WTC11 (cell line): Measurements from ENCODE around the gene PDE11A. TPM values are rescaled to one million over a fixed set of nuclear protein-coding genes. Genes with fewer than 3 reads are reported as not detected.

Source experiments
- ATAC-seq: fragments of 200-7000 bp; cut with Tn5 transposase; 2 replicates; pipeline ENCODE4 v1.10.0; 2021; ENCODE audit warnings: mild to moderate bottlenecking, moderate library complexity
- CTCF ChIA-PET: fragments of 300-600 bp; sonication (Branson Sonifier 250); formaldehyde crosslinking; loops from one replicate; lab custom pipeline; 2021; ENCODE audit warnings: antibody characterized with exemption; lab: Charles Lee
- POLR2A ChIA-PET: fragments of 350-600 bp; sonication (Branson Sonifier 250); formaldehyde crosslinking; loops from one replicate; lab custom pipeline; 2021; ENCODE audit warnings: antibody characterized with exemption; lab: Charles Lee
- DNase-seq: peaks from one replicate; pipeline ENCODE4 v3.0.0; 2021; ENCODE audit warnings: low spot score
- H3K27ac Mint-ChIP-seq: 2 replicates; pipeline ENCODE4 v1.8.0; 2021; ENCODE audit warnings: mixed read lengths
- H3K27me3 Mint-ChIP-seq: 2 replicates; pipeline ENCODE4 v1.8.0; 2021; ENCODE audit warnings: low read depth, mild to moderate bottlenecking, moderate library complexity, mixed read lengths
- H3K36me3 Mint-ChIP-seq: 2 replicates; pipeline ENCODE4 v1.8.0; 2021; ENCODE audit warnings: mixed read lengths
- H3K4me1 Mint-ChIP-seq: 2 replicates; pipeline ENCODE4 v1.8.0; 2022; ENCODE audit warnings: mixed read lengths
- H3K4me3 Mint-ChIP-seq: 2 replicates; pipeline ENCODE4 v1.8.0; 2021; ENCODE audit warnings: mild to moderate bottlenecking, moderate library complexity, mixed read lengths
- H3K9me3 Mint-ChIP-seq: 2 replicates; pipeline ENCODE4 v1.8.0; 2021; ENCODE audit warnings: mixed read lengths
- ARID4B ChIP-seq: sonication (generic); formaldehyde crosslinking; IDR thresholded peaks from 2 replicates; pipeline ENCODE4 v1.8.0; 2023; ENCODE audit warnings: missing genetic modification reagents, mild to moderate bottlenecking, borderline replicate concordance
- ATF1 ChIP-seq: sonication (generic); formaldehyde crosslinking; IDR thresholded peaks from 2 replicates; pipeline ENCODE4 v1.8.1; 2023; ENCODE audit warnings: mild to moderate bottlenecking, moderate library complexity, missing genetic modification reagents
- ATF2 ChIP-seq: sonication (generic); formaldehyde crosslinking; IDR thresholded peaks from 2 replicates; pipeline ENCODE4 v1.8.1; 2022; ENCODE audit warnings: low read depth, missing genetic modification reagents, borderline replicate concordance
- ESRRA ChIP-seq: sonication (generic); formaldehyde crosslinking; IDR thresholded peaks from 2 replicates; pipeline ENCODE4 v1.8.1; 2022; ENCODE audit warnings: mild to moderate bottlenecking, missing genetic modification reagents, borderline replicate concordance
- ETV6 ChIP-seq: sonication (generic); formaldehyde crosslinking; IDR thresholded peaks from 2 replicates; pipeline ENCODE4 v1.8.1; 2022; ENCODE audit warnings: mild to moderate bottlenecking, missing genetic modification reagents
- FOXJ3 ChIP-seq: sonication (generic); formaldehyde crosslinking; IDR thresholded peaks from 2 replicates; pipeline ENCODE4 v1.9.0; 2021; ENCODE audit warnings: missing genetic modification reagents, mild to moderate bottlenecking, borderline replicate concordance
- FOXP4 ChIP-seq: sonication (generic); formaldehyde crosslinking; IDR thresholded peaks from 2 replicates; pipeline ENCODE4 v1.8.0; 2022; ENCODE audit warnings: mild to moderate bottlenecking, missing genetic modification reagents
- HMGA2 ChIP-seq: fragments of 250-450 bp; sonication (Bioruptor Pico); IDR thresholded peaks from 2 replicates; pipeline ENCODE4 v1.4.0; 2021; ENCODE audit warnings: mild to moderate bottlenecking, moderate library complexity
- NFYB ChIP-seq: sonication (generic); formaldehyde crosslinking; conservative IDR thresholded peaks from 2 replicates; pipeline ENCODE4 v1.8.0; 2022; ENCODE audit warnings: low read depth, missing genetic modification reagents
- NR3C1 ChIP-seq: sonication (generic); formaldehyde crosslinking; conservative IDR thresholded peaks from 2 replicates; pipeline ENCODE4 v1.8.1; 2023; ENCODE audit warnings: low read depth, mild to moderate bottlenecking, missing genetic modification reagents
- PRRX2 ChIP-seq: fragments of 250-450 bp; sonication (Bioruptor Pico); IDR thresholded peaks from 2 replicates; pipeline ENCODE4 v1.8.0; 2021; ENCODE audit warnings: mild to moderate bottlenecking
- SP1 ChIP-seq: sonication (generic); formaldehyde crosslinking; conservative IDR thresholded peaks from 2 replicates; pipeline ENCODE4 v1.8.1; 2022; ENCODE audit warnings: missing genetic modification reagents
- total RNA-seq: library from RNA; stranded (reverse); gene quantifications from 3 replicates; pipeline ENCODE4 v1.2.3, GENCODE V29; 2021
- TF ChIP-seq, protein P1 (sequence below): sonication (generic); formaldehyde crosslinking; IDR thresholded peaks from 2 replicates; pipeline ENCODE4 v1.8.0; 2022; ENCODE audit warnings: mild to moderate bottlenecking, missing genetic modification reagents
- TF ChIP-seq, protein P2 (sequence below): fragments of 250-450 bp; sonication (Bioruptor Pico); conservative IDR thresholded peaks from 2 replicates; pipeline ENCODE4 v1.9.0; 2021; ENCODE audit warnings: mild to moderate bottlenecking

Gene PDE11A
- total RNA-seq, 1 experiment from 2014 or later: 0.13 TPM

- Mint-ChIP-seq H3K27me3 (peaks cover 88% of the 10 kb centered on the region), H3K4me3 (no peak overlapping the region), H3K36me3 (no peaks in the 10 kb centered on the region), H3K27ac (no peak overlapping the region), H3K9me3 (no peaks in the 10 kb centered on the region), H3K4me1 (peaks cover 26% of the 10 kb centered on the region)
- ATAC-seq (peak; percentile 93), DNase-seq (no peak)
- TF ChIP-seq HMGA2 (CRISPR knock-in tag) (no peak), ATF2 (CRISPR knock-in tag) (no peak), ATF1 (CRISPR knock-in tag) (no peak), ESRRA (CRISPR knock-in tag) (no peak), ETV6 (CRISPR knock-in tag) (no peak), FOXP4 (CRISPR knock-in tag) (no peak), NR3C1 (CRISPR knock-in tag) (no peak), ARID4B (CRISPR knock-in tag) (no peak), FOXJ3 (CRISPR knock-in tag) (no peak), NFYB (no peak), SP1 (no peak), PRRX2 (CRISPR knock-in tag) (no peak)
- TF ChIP-seq, protein P1, sequence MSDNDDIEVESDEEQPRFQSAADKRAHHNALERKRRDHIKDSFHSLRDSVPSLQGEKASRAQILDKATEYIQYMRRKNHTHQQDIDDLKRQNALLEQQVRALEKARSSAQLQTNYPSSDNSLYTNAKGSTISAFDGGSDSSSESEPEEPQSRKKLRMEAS: no peak
- TF ChIP-seq, protein P2, sequence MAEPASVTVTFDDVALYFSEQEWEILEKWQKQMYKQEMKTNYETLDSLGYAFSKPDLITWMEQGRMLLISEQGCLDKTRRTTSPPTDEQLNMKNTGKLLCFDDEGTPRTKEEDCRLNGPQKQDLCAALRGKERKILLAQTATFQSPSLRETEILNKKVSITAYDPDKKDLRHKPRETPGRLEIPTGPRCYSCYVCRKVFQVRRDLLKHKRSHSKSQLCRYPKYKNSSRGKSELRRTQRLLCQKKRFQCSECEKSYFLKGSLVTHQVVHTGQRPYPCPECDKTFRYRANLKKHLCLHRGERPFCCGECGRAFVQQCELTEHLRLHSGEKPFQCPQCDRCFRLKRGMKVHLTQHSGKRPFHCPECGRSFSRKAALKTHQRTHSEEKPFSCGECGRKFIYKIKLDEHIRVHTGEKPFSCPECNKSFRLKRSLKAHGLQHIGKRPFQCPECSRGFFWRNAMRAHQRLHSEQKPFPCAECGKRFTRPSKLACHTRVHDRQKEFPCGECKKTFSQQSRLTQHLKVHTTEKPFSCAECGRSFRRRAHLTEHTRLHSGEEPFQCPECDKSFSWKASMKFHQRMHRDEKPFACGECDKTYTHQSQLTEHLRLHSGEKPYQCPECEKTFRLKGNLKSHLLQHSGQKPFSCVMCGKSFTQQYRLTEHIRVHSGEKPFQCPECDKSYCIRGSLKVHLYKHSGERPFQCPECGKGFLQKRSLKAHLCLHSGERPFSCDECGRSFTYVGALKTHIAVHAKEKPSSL (CRISPR knock-in tag): no peak
- ChIA-PET CTCF (interaction anchor here (1.1 kb wide), 1 partner anchor 181 kb away, joined by 3 read pairs; no protein-coding TSS in a partner anchor), POLR2A (interaction anchor here (0.5 kb wide), 1 partner anchor 31 kb away, joined by 4 read pairs; no protein-coding TSS in a partner anchor)
These were observed 401.6 kb downstream of the PDE11A start for GRCh38 chr2:177670791-177671535.
